ENCODE measurements around the gene NCOA3. TPM values are rescaled to one million over a fixed set of nuclear protein-coding genes. Genes with fewer than 3 reads are reported as not detected.

NCOA3 gene
- total RNA-seq, 1 donor from 2014 or later = 23.8 TPM

- DNase-seq = no peak
- H3K27me3 ChIP-seq (ENCODE audit: low read depth) = no peaks in the 10 kb centered on the region
- H3K36me3 ChIP-seq = no peaks in the 10 kb centered on the region
- H3K27ac ChIP-seq (replicated peaks) = peak overlapping the region; percentile 66
- intact Hi-C loops (cut with micrococcal nuclease) = no loop called here
- H3K4me1 ChIP-seq = peaks cover 67% of the 10 kb centered on the region
- no peak overlapping the region for H3K4me3 ChIP-seq
- no peaks in the 10 kb centered on the region for H3K9me3 ChIP-seq (replicated peaks)
- no peak for TF ChIP-seq CTCF (IDR thresholded peaks at IDR 0.05; ENCODE audit: borderline replicate concordance)
These were observed 56.1 kb downstream of the NCOA3 start for GRCh38 chr20:47557791-47558190.

GRCh38 chr20:47558295-47559066 is 56.8 kb downstream of the NCOA3 start:
- intact Hi-C loops (cut with micrococcal nuclease) = no loop called here
- Histone ChIP-seq H3K9me3 (replicated peaks) (no peaks in the 10 kb centered on the region), H3K27me3 (ENCODE audit: low read depth) (no peaks in the 10 kb centered on the region), H3K4me3 (no peak overlapping the region), H3K4me1 (peaks cover 70% of the 10 kb centered on the region), H3K36me3 (no peaks in the 10 kb centered on the region), H3K27ac (replicated peaks) (peak overlapping the region; percentile 66)
- DNase-seq = no peak
- TF ChIP-seq CTCF (IDR thresholded peaks at IDR 0.05; ENCODE audit: borderline replicate concordance) = no peak

GRCh38 chr20:47559141-47559540 is 57.5 kb downstream of the NCOA3 start:
- no peak for DNase-seq
- Histone ChIP-seq H3K27ac (replicated peaks) (peak overlapping the region; percentile 66), H3K4me1 (peaks cover 77% of the 10 kb centered on the region), H3K27me3 (ENCODE audit: low read depth) (no peaks in the 10 kb centered on the region), H3K9me3 (replicated peaks) (no peaks in the 10 kb centered on the region), H3K4me3 (no peak overlapping the region), H3K36me3 (no peaks in the 10 kb centered on the region)
- intact Hi-C loops (cut with micrococcal nuclease) = no loop called here
- no peak for TF ChIP-seq CTCF (IDR thresholded peaks at IDR 0.05; ENCODE audit: borderline replicate concordance)

- no peak for DNase-seq
- no peak overlapping the region for H3K27ac ChIP-seq (replicated peaks)
- H3K4me1 ChIP-seq = peaks cover 94% of the 10 kb centered on the region
- TF ChIP-seq CTCF (IDR thresholded peaks at IDR 0.05; ENCODE audit: borderline replicate concordance) = no peak
- H3K4me3 ChIP-seq = no peak overlapping the region
- no peaks in the 10 kb centered on the region for H3K27me3 ChIP-seq (ENCODE audit: low read depth)
- intact Hi-C loops (cut with micrococcal nuclease) = no loop called here
- no peaks in the 10 kb centered on the region for H3K36me3 ChIP-seq
- no peaks in the 10 kb centered on the region for H3K9me3 ChIP-seq (replicated peaks)
These were observed 59.5 kb downstream of the NCOA3 start for GRCh38 chr20:47561180-47561579.

GRCh38 chr20:47561603-47562583 is 60.2 kb downstream of the NCOA3 start:
- Histone ChIP-seq H3K27ac (replicated peaks) (no peak overlapping the region), H3K27me3 (ENCODE audit: low read depth) (no peaks in the 10 kb centered on the region)
- intact Hi-C loops (cut with micrococcal nuclease) = no loop called here

More at GRCh38 chr20:47561603-47562583, 60.2 kb downstream of the NCOA3 start:
- no peaks in the 10 kb centered on the region for H3K9me3 ChIP-seq (replicated peaks)
- H3K4me1 ChIP-seq = peaks cover 94% of the 10 kb centered on the region
- no peak overlapping the region for H3K4me3 ChIP-seq
- H3K36me3 ChIP-seq = no peaks in the 10 kb centered on the region
- DNase-seq = no peak
- no peak for TF ChIP-seq CTCF (IDR thresholded peaks at IDR 0.05; ENCODE audit: borderline replicate concordance)

All from left ventricle myocardium inferior (tissue), 1 donor.